Measurements from ENCODE around the gene TREM1.

Gene TREM1

DNA sequence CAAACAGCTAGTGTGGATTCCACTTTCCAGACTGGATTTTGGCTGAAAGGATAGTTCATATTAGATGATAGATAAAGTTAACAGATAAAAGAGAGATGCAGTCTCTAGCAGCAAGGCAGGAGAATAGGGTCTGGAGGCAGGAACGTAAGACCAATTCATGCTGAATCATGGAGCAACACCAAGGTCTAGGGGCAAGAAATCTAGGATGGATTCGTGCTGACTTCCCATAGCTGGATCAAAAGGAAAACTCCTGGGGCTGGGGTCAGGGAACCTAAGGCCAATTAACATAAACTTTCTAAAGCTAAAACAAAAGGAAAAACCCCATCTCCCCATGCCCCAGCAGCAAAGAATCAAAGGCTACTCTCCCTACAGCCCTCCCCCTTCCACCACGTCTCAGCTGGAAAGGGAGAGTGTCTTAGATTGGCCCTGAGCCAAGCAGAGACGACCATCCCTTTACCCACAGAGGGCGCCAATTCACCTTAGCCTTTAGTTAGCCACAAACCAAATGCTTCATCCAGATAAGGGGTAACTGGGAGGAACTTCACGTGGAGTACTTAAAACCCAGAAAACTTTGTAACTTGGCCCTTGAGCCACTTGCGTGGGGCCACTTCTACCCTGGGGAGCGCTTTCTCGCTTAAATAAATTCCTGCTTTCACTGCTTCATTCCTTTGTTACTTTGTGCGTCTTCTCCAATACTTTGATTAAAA is 7.6 kb downstream of the TREM1 start:
- peaks cover 3% of the 10 kb centered on the region for H3K9me3 Mint-ChIP-seq
- H3K27ac Mint-ChIP-seq = peak overlapping the region; percentile 0 to 28 (median 8)
- TF ChIP-seq, protein P1, sequence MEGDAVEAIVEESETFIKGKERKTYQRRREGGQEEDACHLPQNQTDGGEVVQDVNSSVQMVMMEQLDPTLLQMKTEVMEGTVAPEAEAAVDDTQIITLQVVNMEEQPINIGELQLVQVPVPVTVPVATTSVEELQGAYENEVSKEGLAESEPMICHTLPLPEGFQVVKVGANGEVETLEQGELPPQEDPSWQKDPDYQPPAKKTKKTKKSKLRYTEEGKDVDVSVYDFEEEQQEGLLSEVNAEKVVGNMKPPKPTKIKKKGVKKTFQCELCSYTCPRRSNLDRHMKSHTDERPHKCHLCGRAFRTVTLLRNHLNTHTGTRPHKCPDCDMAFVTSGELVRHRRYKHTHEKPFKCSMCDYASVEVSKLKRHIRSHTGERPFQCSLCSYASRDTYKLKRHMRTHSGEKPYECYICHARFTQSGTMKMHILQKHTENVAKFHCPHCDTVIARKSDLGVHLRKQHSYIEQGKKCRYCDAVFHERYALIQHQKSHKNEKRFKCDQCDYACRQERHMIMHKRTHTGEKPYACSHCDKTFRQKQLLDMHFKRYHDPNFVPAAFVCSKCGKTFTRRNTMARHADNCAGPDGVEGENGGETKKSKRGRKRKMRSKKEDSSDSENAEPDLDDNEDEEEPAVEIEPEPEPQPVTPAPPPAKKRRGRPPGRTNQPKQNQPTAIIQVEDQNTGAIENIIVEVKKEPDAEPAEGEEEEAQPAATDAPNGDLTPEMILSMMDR (IDR thresholded peaks at IDR 0.05; ENCODE audit: unreplicated experiment in 3 of 3) = peak; percentile 43 to 52 (median 51)
- H3K36me3 Mint-ChIP-seq (ENCODE audit: low read depth) = no peaks in the 10 kb centered on the region
- H3K4me3 Mint-ChIP-seq = no peak overlapping the region
- H3K27me3 Mint-ChIP-seq (ENCODE audit: low read depth) = peaks cover 47% of the 10 kb centered on the region
- H3K4me1 Mint-ChIP-seq = peaks cover 18% of the 10 kb centered on the region

GRCh38 chr6:41277605-41278004 is 8.9 kb downstream of the TREM1 start:
- TF ChIP-seq, protein P1 (IDR thresholded peaks at IDR 0.05; ENCODE audit: unreplicated experiment in 3 of 3) = no peak
- Mint-ChIP-seq H3K4me1 (peaks cover 15% of the 10 kb centered on the region), H3K36me3 (ENCODE audit: low read depth) (no peaks in the 10 kb centered on the region), H3K9me3 (no peaks in the 10 kb centered on the region), H3K27me3 (ENCODE audit: low read depth) (peaks cover 43% of the 10 kb centered on the region), H3K27ac (no peak overlapping the region), H3K4me3 (no peak overlapping the region)

DNA sequence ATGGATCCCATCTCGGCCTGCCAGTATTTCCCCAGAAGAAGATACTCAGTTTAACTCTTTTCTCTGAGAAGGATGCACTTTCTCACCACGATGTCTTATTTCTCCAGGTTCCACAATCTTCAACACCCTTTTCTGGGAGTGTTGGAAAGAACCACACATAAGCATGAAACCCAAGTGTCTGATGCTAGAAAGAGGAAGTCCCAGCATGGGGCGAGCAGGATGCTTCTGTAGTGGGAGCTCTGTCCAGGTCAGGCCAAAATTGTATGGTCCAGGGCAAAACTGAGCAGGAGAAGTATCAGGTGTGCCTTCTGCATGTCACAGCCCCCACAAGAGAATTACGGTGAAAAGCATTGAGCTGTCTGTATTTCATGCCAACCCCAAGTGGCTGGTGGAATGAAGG is 11.0 kb downstream of the TREM1 start:
- Mint-ChIP-seq H3K36me3 (ENCODE audit: low read depth) (no peaks in the 10 kb centered on the region), H3K4me1 (peaks cover 14% of the 10 kb centered on the region), H3K27me3 (ENCODE audit: low read depth) (peaks cover 49% of the 10 kb centered on the region), H3K4me3 (no peak overlapping the region), H3K27ac (no peak overlapping the region), H3K9me3 (no peaks in the 10 kb centered on the region)
- TF ChIP-seq, protein P1 (IDR thresholded peaks at IDR 0.05; ENCODE audit: unreplicated experiment in 3 of 3) = no peak

DNA sequence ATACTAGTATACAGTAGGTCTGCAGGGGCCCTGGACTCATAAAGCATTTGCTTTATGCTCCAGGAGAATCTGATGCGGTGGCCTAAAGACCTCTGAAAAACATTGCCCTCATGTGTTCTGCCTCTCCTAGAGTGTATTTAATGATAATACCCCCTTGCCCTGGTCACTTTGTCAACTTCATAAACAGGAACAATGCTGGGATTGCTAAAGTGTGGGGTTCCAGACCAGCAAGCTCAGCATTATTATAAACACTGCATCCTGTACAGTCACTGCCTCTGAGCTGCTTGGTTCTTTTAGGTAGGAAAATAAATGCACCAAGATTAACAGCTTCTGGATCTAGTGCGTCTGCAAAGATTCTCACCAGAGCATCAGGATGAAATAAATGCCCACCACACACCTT is 12.2 kb downstream of the TREM1 start:
- Mint-ChIP-seq H3K36me3 (ENCODE audit: low read depth) (no peaks in the 10 kb centered on the region), H3K4me3 (no peak overlapping the region), H3K4me1 (peaks cover 12% of the 10 kb centered on the region), H3K27ac (no peak overlapping the region), H3K27me3 (ENCODE audit: low read depth) (peaks cover 48% of the 10 kb centered on the region), H3K9me3 (no peaks in the 10 kb centered on the region)
- TF ChIP-seq, protein P1 (IDR thresholded peaks at IDR 0.05; ENCODE audit: unreplicated experiment in 3 of 3) = no peak

DNA sequence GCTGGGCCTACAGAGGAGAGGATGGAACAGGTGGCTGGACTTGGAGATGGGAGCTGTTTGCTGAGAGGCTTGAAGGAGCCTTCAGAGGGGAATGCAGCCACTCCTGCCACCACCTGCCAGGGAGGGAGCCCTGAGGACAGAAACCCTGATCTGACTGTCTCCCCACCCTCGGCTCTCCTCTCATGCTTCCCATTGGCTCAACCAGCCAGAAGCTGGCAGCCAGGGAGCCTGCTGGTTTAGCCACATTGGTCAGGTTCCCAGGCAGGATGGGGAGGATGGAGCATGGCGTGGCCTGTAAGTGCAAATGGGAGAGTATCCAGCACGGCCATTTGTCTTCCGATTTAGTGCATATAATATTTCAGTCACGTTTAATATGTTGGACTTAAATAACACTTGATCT is 12.8 kb downstream of the TREM1 start:
- no peak overlapping the region for H3K4me3 Mint-ChIP-seq
- peaks cover 7% of the 10 kb centered on the region for H3K4me1 Mint-ChIP-seq
- no peaks in the 10 kb centered on the region for H3K9me3 Mint-ChIP-seq
- TF ChIP-seq, protein P1 (IDR thresholded peaks at IDR 0.05; ENCODE audit: unreplicated experiment in 3 of 3) = no peak
- no peak overlapping the region for H3K27ac Mint-ChIP-seq
- H3K27me3 Mint-ChIP-seq (ENCODE audit: low read depth) = peaks cover 42% of the 10 kb centered on the region
- H3K36me3 Mint-ChIP-seq (ENCODE audit: low read depth) = no peaks in the 10 kb centered on the region

- H3K4me1 Mint-ChIP-seq = peaks cover 5% of the 10 kb centered on the region
- H3K27me3 Mint-ChIP-seq (ENCODE audit: low read depth) = peaks cover 42% of the 10 kb centered on the region
- TF ChIP-seq, protein P1 (IDR thresholded peaks at IDR 0.05; ENCODE audit: unreplicated experiment in 3 of 3) = no peak
- no peaks in the 10 kb centered on the region for H3K36me3 Mint-ChIP-seq (ENCODE audit: low read depth)
- H3K4me3 Mint-ChIP-seq = no peak overlapping the region
- no peaks in the 10 kb centered on the region for H3K9me3 Mint-ChIP-seq
- H3K27ac Mint-ChIP-seq = no peak overlapping the region
Measured at GRCh38 chr6:41272591-41273240, 13.8 kb downstream of the TREM1 start.
